GM19035 (cell line): ENCODE measurements around the gene COQ4.
A peak's percentile ranks its signal among the peaks of the same experiment; 100 is the strongest.

ENCODE experiments used
- ATAC-seq: cut with Tn5 transposase; IDR thresholded peaks from one replicate; pipeline ENCODE4 v1.9.1; 2021; ENCODE audit not compliant: unreplicated experiment

The COQ4 gene

DNA sequence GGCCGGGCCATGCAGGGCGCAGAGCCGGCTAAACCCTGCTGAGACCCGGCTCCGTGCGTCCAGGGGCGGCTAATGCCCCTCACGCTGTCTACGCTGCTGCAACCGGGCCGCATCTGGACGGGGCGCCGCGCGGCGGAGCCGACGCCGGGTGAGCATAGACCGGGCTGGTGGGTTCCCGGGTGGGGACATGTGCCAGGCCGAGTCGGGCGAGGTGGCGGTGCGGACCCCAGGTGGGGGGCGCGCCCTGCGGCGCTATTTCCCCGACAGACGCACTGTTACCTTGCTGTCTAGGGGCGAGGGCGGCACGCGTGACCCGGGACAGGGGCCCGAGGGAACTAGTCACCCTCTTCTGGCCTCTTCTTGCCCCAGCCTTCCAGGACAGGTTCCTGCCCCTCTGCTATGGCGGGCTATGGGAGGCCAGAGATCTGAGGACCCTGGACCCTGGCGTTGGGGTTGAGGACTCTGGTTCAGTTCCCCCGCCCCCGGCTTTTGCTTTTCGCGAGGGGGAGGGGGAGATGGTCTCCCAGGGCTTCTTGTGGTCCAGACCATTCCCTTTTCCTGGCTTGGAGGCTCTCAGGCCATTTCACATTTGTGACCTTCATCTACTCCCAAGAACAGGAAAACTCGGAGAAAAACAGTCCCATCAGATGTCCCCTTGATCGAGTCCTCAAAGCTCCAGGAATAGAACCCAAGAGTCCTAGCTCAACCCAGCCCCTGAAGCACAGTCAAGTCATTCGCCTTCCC lies 18.2 kb downstream of the COQ4 start:
- ATAC-seq, result peak; percentile 39

DNA sequence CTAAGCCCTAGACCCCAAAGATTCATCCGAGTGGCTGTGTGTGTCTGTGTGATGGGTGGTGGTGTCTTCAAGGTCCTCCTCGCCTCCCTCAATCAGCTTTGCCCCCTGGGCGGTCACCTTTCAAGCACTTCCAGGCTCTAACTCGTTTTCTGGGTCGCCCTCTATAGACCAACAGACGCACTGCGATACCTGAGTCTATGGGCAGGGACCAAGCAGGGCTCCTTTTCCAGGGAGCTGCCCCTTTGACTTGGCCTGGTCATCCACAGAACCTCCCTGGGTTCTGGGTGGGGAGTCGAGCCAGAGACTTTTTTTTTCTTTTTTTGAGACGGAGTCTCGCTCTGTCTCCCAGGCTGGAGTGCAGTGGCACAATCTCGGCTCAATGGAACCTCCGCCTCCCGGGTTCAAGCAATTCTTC lies 18.8 kb downstream of the COQ4 start:
- no peak for ATAC-seq

DNA sequence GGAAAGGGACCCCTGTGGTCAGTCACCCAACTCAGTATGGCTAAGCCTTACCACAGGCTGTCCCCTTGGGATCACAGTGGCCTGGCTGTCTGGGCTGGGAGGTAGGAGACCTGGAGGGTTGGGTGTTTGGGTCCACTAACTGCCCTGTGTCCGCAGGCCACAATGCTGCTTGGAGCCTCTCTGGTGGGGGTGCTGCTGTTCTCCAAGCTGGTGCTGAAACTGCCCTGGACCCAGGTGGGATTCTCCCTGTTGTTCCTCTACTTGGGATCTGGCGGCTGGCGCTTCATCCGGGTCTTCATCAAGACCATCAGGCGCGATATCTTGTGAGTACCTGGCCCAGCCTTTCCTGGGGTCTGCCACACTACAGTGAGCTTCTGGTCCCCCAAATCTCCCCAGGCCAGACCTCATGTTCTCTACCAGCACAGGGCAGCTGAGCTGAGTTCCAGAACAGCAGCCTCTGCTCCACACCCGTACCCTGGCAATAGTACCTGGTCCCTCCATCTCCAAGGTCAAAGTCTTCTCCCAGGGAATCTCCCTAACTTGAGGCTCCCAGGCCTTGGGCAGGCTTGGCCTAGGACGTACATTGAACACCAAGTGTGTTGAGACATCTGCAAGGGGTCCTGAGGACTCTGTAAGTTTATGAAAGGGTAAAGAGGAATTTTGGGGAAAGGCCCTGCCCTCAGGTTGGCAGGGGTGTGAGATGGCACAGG lies 20.5 kb downstream of the COQ4 start:
- ATAC-seq, result no peak

DNA sequence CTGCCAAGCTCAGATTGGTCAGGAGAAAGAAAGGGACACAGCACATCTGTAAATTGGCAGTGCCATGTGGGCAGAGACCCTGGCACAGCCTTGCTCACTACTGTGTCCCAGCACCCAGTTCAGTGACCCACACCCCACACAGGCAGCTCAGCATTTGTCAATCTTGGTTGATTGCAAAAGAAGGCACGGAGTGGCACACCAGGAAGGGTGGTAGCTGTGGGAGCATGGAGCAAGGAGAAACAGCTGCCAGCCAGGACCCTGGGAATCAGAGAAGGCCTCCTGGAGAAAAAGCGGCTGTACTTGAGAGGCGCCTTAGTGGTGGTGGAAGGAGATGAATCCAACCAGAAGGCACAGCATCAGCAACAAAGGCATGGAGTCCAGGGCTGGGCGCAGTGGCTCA lies 21.2 kb downstream of the COQ4 start:
- no peak for ATAC-seq

DNA sequence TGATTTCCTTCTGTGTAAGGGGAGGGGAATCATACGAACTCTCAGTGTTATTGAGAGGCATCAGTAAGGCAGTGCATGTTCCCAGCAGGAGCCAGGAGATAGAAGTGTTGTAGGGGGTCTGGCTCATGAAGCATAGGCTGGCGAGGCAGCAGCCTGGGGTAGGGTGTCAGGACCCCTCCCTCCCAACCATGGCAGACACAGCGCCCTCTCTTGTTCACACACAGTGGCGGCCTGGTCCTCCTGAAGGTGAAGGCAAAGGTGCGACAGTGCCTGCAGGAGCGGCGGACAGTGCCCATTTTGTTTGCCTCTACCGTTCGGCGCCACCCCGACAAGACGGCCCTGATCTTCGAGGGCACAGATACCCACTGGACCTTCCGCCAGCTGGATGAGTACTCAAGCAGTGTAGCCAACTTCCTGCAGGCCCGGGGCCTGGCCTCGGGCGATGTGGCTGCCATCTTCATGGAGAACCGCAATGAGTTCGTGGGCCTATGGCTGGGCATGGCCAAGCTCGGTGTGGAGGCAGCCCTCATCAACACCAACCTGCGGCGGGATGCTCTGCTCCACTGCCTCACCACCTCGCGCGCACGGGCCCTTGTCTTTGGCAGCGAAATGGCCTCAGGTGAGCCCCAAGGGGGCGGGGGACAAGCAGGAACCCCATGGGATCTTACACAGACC lies 22.4 kb downstream of the COQ4 start:
- ATAC-seq, result no peak

DNA sequence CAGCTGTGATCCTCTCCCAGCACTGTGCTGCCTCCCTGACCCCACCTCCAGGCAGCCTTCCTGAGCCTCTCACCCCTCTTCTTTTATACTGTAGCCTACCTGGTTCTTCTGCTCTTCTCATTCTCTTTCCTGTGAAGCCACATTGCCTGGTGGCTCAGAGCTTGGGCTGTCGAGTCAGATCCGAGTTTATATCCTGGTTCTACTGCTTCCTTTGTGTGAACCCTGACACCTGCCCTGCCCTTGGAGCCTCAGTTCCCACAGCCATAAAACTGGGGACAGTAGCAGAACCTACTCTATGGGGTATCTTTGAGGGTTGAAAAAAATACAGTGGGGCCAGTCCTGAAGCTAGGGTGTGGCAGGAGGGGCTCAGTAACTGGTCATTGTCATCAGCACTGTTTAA lies 26.5 kb downstream of the COQ4 start:
- no peak for ATAC-seq

DNA sequence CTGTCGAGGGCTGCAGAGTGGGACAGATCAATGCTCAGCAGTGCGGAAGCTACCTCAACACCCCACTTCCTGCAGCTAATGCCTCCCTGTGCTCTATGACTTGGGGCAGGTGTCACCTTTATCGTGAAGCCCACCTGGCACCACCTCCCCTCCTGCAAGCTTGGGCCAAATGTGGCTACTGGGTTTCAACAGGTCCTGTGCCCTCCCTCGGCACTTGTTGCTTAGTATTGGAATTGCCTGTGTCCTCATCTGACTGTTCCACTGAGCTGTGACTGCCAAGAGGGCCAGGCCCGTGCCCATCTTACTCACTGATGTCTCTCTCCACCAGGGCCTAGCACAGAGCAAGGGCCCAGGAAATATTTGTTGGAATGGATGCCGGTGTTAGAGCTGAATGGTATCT lies 27.1 kb downstream of the COQ4 start:
- ATAC-seq, result no peak

DNA sequence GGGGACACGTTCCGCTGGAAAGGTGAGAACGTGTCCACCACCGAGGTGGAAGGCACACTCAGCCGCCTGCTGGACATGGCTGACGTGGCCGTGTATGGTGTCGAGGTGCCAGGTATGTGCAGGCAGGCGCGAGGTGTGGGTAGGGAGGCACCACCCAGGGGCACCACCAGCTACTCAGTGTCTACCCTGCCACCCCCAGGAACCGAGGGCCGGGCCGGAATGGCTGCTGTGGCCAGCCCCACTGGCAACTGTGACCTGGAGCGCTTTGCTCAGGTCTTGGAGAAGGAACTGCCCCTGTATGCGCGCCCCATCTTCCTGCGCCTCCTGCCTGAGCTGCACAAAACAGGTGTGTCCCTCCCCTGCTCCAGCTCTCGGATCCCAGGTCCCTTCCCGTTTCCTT lies 32.8 kb downstream of the COQ4 start:
- no peak for ATAC-seq

DNA sequence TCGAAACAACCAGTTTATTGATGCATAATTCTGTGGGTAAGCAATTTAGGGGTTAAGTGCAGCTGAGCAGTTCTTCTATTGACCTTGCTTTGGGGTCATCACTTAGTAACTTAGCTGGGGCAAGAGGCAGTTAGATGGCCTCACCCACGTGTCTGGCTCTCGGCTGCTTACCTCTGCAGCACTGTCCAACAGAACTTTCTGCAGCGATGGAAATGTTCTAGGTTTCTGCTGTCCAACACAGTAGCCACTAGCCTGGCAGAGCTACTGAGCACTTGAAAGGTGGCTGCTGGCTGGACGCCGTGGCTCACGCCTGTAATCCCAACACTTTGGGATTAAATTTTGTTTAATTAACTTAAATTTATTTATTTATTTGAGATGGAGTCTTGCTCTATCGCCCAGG lies 35.5 kb downstream of the COQ4 start:
- no peak for ATAC-seq

DNA sequence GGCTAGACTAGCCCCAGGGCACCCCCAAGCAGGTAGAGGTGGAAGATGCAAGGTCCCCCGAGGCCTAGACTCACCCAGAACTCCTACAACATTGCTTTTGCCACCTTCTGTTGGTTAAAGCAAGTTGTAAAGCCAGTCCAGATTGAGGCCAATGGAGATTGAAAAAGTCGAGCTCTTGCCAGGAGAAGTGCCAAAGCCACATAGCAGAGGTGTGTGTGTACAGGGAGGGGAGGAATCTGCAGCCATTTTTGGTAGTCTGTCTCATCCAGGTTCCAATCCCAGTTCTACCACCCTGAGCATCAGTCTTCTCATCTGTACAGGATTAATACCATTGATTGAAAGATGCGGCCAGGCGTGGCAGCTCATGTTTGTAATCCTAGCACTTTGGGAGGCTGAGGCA lies 36.2 kb downstream of the COQ4 start:
- no peak for ATAC-seq

DNA sequence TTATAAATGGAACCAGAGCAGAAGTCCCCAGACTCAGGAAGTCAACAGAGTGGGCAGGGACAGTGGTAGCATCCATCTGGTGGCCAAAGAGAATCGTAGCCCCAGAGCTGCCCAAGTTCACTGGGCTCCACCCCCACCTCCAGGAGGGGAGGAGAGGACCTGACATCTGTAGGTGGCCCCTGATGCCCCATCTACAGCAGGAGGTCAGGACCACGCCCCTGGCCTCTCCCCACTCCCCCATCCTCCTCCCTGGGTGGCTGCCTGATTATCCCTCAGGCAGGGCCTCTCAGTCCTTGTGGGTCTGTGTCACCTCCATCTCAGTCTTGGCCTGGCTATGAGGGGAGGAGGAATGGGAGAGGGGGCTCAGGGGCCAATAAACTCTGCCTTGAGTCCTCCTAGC lies 38.2 kb downstream of the COQ4 start:
- no peak for ATAC-seq

DNA sequence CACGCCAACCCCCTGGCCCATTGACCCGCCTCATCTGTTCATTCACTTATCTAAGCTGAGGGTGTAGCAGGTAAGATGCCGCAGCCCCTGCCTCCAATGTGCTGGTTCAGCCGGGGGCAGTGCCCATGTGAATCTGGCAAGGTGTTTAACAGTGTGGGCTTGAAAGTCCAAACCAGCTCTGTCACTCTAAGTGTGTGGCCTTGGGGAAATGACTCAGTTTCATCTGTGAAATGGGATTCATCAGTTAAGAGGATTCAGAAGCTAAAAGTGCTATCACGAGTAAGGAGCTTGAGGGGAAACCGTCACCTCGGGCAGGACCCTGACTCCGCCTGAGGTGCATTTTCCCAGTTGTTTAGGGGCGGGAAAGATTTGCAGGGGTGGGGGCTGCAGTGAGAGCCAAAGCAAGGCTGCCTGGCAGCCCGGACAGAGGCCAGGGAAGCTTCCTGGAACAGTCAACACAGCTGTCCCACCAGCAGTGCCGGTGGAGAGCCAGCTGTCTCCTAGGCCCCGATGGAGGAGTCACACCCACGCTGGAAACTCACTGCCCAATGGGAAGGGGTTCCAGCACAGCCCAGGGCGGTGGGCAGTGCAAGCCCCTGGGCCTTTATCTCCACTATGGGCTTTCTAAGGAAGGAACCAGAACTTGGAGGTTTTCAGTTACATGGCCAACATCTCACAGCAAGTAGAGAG lies 38.8 kb downstream of the COQ4 start:
- no peak for ATAC-seq

DNA sequence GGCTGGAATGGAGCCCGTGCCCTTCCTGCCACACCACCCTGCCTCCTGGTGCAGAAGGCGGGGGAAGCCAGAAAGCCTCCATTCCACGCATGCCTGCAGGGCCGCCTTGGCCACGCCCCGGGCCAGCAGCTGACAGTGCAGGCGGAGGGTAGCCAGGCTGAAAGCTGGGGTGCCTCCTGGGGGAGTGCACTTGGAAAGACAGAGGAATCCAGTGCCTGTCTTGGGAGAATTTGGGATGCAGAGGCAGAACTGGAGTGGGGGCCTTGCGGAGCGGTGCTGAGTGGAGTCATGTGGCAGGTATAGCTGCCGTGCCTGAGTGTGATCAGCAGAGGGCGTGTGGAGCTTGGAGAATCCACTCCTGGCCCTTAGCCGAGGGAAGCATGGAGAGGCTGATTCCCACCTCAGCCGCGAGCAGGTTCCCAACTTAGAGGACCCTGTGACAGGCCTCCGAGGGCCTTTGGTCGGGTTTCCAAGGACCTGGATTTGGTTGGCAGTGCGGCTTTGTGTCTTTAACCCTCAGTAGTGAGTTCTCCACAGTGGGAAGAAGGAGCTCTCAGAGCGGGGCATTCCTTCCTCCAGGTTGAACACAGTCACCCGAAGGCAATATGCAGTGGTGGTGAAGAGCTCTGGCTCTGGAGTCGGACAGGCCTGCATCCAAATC lies 39.5 kb downstream of the COQ4 start:
- peak; percentile 79 for ATAC-seq

DNA sequence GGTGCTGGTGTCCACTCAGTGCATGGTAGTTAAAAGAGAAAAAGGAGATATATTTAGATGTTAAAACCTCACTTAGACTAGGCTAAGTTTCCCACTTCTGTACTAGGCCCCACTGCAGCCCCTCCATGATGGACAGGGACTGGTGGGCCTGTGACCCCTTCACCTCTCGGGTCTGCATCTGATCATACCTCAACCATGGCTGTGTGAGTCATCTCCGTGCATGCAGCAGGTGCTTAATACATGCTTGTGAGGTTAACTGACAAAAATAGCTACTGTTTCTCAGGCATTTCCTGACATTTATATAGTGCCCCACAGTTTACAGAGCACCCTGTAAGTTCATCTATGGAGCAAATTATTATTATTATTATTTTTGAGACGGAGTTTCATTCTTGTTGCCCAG lies 40.1 kb downstream of the COQ4 start:
- no peak for ATAC-seq

DNA sequence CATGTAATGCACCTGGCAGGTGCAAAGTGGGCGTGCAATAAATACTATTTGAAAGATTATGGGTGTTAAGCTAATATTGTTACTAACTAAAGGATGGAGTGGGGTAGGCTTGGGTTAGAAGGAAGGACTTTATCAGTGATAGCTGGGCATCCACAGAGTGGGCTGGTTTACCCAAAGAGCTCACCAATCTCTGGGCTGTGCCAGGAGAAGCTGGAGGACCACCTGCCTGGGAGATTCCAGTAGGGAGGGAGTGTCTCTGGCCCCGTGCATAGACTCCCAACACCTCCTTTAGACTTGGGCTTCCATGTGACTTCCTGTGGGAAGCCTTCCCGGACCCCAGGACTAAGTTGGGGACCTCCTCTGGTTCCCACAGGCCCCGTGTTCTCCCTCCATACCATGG lies 42.9 kb downstream of the COQ4 start:
- no peak for ATAC-seq

DNA sequence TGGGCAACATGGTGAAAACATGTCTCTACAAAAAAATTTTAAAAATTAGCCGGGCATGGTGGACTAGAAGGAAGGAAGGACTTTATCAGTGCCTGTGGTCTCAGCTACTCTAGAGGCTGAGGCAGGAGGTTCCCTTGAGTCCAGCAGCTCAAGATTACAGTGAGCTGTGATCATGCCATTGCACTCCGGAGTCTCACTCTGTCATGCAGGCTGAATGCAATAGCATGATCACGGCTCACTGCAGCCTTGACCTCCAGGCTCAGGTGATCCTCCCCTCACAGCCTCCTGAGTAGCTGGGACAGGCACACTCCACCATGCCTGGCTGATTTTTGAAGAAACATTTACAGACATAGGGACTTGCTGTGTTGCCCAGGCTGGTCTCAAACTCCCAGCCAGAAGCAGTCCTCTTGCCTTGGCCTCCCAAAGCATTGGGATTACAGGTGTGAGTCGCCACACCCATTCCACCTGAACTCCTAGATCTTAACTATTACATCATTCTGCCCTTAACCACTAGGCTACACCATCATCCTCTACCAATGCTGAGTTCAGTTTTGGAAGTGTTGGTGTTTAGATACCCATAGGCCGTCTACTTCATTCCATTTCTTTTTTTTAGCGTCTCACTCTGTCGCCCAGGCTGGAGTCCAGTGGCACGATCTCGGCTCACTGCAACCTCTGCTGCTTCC lies 46.5 kb downstream of the COQ4 start:
- no peak for ATAC-seq

DNA sequence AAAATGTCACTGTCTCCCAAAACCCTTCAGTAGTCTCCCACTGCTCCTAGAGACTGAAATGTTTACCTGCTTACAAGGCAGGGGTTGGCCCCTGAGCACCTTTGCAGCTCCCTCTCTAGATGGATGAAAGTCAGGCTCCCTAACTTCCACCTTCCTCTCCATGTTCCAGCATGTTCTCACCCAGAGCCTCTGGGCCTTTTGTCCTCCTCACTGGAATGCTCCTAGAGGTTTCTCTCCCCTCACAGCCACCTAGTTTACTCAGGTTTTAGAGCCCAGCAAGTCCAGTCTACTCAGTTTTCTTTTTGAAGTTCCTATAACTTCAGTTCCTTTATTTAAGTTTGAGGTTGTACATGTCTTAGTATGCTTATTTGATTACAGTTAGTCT lies 47.7 kb downstream of the COQ4 start:
- no peak for ATAC-seq

DNA sequence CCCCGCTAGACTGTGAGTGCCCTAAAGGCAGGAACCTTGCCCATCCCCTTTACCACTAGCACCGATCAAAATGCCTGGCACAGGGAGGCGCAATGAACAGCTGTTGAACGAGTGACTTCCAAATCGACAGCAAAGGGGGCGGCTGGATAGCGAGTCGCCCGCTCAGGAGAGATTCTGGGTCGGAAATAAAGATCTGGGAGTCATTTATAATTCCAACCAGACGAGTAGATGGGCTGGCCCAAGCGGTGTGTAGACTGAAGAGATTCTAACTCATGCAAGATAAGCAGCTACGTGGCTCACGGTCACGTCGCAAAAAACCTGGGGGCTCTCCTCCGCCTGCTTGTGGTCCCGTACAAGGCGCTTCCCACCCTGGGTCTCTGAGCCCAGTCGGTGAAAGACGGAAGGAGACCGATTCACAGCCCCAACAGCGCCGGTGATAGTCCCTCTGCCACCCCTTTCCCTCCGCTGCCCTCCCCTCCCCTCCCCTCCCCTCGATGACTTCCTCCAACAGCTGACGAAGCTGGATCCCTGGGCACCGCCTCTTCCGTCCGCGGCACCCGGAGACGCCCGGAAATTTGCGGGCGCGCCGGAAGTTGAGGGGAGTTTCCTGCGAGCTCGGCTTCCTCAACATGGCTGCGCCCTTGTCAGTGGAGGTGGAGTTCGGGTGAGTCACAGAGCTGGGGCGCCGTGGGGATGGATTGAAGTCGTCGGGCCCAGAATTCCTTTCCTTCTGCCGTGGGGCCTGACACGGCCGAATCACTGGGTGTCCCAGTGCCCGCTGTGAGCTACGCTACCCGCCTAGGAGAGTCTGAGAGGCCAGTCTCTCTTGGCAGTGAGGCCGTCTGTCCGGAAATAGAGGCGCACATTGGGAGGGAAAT lies 48.4 kb downstream of the COQ4 start, which contains the start of gene URM1:
Gene URM1, plus strand, starts transcription at position 623 of the 878 bp plus-strand sequence. Its CDS starts 7 bp downstream, at position 630.
- ATAC-seq, result peak; percentile 87

DNA sequence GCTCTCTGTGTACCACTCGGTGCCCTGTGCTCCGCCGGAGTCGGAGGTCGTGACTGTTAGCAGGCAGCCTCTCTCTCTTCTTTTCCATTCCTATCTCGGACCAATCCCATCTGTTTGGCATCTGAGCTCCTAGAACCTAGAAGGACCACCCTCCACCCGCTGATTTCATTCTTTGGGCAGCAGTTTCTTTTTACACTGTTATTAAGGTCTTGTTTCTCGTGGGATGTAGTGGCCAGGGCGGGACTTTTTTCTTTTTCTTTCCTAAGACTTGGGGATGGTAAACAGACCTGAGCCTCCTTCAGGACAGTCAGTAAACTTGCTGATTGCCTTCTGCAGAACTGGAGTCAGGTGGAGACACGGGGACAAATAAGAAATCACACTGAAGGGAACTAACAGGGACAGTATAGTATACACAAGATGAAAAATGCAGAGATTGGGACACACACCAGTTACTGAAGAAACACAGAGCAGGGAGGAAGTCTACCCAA lies 49.0 kb downstream of the COQ4 start:
- no peak for ATAC-seq
